RCC 7860 (cell line): ENCODE results near the gene TRIM42.

Experiments
- DNase-seq: peaks from one replicate; pipeline ENCODE4 v3.0.0-alpha.2; 2015; ENCODE audit warnings: low spot score
- FAIRE-seq: peaks from 2 replicates; lab custom pipeline; 2012; peaks lifted over from hg19 to GRCh38; lab: Jason Lieb, UNC

Gene TRIM42

DNA sequence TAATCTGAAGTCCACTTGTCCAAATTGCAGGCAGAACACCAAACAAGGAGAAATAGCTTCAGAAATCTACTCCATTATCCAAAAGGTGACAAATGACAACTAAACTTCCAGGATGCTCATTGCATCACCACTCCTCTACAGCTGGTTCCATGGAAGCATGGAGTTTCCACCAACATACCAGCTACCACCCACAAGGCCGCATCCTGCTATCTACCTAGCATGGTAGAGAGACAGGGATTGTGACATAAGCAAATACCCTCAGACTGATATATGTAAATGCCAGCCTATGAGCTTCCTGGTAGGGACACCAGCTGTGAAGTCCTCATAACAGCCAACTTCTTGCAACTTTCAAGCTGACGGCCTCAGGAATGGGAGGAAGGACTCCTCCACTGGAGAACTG, at the start of gene TRIM42:
TSS of gene TRIM42 (plus strand) at position 301 of the 400 bp plus-strand sequence. CDS start 166 bp downstream, outside the sequence.
- no peak for DNase-seq
- no peak for FAIRE-seq

DNA sequence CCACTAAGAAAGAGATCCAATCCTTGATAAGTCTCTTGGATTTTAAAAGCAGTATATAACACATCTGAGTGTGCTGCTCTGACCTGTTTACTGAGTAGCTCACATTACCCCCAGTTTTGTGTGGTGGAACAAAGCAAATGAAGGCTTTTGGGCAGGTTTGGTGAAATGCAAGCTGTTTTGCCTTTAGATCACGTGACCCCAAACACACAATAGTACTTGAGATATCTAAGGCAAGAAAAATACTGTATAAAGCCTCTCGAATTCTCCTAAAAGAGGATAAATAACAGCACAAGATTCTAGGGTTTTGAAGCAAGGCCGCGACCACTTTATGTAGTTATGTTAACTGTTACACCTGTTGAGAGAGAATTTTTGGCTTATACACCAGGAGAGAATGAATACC, 49.3 kb upstream of the TRIM42 start:
- DNase-seq (no peak), FAIRE-seq (no peak)

DNA sequence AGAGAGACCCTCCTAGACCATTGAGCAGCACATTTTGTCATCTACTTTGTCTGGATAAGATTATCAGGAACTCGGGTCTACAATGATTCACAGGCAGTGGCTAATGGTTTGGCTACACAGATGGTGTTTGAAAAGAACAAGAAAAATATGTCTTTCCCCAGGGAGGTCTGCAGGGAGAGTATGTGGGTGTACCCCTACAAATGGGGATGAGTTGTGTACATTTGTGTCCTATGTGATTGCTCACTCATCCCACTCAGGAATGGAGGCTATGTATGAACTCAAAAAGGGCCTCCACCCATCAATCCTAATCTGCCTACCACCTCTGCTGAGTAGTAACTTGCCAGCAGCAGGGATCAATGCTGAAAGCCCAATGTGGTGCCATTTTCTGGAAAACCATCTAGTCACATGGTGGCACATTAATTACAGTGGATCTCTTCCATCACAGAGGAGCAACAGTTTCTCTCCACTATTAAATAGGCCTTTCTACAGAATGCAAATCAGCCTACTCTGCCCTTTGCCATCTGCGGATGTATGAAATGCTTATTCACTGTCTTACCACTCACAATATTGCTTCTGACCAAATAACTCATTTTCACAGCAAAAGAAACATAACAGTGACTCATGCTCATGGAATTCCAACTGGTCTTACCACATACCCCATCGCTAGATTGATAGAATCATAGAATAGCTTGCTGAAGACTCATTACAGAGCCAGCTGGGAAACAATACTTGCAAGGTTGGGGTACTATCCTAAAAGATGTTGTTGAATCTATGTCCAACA, 48.3 kb upstream of the TRIM42 start:
- FAIRE-seq: peak; percentile 94
- peak; percentile 89 for DNase-seq

DNA sequence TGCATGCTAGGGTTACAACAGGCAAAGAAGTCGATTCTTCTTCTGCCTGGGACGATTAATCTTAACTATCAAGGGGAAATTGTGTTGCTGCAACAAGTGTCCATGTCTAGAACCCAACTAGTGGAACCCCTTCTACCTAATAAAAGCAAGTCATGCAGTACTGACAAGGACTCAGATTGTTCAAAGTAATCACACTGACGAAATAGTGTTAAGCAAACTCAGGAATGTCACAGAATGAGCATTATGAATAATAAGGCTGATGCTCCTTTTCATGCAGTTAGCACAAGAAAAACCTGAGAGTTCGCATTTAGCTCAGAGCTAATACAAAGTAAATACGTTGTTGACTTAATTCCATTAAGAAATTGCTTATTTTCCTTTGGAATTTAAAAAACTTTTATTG, 47.5 kb upstream of the TRIM42 start:
- FAIRE-seq (no peak), DNase-seq (no peak)

DNA sequence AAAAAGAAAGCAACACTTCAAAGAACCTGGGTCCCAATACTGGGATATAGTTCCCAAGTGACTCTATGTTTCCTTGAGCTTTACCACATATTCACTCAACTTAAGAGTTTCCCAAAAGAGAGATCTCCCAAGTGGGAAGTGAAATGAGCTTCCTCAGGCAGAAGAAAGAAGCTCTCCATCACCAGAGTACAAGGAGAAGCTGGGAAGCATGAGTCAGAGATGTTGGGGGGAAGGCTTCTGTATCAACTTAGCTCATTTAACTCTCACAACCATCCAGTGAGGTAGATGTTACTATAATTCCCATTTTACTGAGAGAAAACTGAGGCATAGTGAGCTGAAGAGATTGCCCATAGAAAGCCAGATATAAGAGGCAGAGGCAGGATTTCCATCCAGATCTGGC, 47.0 kb upstream of the TRIM42 start:
- DNase-seq (no peak), FAIRE-seq (no peak)

DNA sequence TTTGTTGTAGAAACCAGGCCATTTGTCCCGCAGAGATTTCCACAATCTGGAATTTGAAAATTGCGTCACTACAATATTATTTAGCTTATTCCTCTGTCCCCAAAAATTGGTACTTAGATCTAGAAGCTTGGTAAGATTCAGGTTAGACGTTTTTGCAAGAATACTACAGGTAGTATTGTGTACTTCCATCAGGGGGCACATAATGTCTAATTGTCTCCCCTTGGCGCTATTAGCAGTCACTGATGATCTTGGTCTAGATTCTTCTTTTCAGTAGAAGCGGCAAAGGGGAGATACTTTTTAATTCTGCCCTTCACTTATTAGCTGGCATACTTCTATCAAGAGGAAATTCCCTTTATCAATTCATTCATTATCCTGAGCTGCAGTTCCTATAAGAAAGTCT, 42.6 kb upstream of the TRIM42 start:
- FAIRE-seq (no peak), DNase-seq (no peak)

DNA sequence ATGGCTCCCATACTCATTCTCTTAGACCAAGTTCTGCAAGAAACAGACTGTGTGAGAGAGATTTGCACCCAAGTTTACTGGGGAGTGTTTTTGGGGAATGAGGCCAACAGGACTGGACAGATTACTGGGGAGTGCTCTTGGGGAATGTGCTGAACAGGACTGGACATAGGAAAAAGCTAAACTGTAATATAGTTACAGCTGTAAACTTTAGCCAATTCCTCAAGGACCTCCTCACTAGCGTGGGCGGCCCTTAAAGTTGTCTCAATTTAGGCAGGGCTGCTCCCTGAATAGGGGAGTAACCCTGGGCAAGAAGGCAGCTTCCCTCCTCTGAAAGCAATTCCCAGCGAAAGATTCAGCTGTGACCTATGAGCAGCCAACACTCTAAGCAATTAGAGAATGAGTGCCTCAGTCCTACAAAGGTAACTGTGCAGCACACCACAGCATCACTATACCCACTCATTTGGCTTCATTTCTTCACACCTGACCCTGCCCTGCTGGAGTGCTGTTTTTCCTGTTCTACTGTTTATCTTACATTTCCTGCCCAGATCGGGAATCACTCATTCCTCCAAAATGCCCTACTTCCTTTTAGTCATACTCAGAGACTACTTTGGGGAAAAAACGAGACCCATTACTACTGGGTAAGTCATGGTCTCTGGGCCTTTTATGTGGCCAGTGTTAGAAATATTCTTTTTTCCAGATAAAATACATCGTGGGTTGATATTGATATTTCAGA, 41.3 kb upstream of the TRIM42 start:
- no peak for DNase-seq
- no peak for FAIRE-seq

DNA sequence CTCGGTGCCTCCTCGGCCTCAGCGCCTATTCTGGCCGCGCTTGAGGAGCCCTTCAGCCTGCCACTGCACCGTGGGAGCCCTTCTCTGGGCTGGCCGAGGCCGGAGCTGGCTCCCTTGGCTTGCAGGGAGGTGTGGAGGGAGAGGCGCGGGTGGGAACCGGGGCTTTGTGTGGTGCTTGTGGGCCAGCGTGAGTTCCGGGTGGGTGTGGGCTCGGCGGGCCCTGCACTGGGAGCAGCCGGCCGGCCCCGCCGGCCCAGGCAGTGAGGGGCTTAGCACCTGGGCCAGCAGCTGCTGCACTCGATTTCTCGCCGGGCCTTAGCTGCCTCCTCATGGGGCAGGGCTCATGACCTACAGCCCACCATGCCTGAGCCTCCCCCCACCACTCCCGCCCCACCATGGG, 26.6 kb upstream of the TRIM42 start:
- FAIRE-seq: no peak
- no peak for DNase-seq

DNA sequence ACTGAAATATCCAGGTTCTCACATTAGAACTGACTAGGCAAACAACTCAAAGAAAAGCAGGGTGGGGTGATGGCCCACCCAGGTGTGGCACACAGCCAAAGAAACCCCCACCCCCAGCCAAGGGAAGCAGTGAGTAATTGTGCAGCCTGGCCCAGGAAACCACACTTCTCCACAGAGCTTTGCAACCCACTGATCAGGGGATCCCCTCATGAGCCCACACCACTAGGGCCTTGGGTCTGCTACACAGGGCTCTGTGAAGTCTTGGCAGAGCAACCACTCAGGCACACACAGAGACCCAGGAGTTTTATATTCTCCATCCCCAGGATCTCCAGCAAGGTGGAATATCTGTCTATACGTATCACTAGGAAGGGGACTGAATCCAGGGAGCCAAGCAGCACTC, 22.2 kb upstream of the TRIM42 start:
- FAIRE-seq: no peak
- no peak for DNase-seq

DNA sequence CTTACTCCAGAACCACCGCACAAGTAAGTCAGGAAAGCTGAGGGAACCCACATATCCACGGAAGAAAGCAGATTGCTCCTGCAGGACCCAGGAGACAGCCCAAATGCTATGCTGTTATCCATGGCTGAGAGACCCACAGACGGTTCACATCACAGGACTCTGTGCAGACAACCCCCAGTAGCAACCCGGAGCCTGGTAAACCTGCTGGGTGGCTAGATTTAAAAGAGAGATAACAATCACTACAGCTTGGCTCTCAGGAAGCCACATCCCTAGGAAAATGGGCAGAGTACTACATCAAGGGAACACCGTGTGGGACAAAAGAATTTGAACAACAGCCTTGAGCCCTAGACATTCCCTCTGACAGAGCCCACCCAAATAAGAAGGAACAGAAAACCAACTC, 13.8 kb upstream of the TRIM42 start:
- FAIRE-seq (no peak), DNase-seq (no peak)

DNA sequence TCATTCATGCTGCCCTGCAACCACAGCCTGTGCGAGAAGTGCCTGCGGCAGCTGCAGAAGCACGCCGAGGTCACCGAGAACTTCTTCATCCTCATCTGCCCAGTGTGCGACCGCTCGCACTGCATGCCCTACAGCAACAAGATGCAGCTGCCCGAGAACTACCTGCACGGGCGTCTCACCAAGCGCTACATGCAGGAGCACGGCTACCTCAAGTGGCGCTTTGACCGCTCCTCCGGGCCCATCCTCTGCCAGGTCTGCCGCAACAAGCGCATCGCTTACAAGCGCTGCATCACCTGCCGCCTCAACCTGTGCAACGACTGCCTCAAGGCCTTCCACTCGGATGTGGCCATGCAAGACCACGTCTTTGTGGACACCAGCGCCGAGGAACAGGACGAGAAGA, 4.7 kb downstream of the TRIM42 start:
- FAIRE-seq (no peak), DNase-seq (no peak)

DNA sequence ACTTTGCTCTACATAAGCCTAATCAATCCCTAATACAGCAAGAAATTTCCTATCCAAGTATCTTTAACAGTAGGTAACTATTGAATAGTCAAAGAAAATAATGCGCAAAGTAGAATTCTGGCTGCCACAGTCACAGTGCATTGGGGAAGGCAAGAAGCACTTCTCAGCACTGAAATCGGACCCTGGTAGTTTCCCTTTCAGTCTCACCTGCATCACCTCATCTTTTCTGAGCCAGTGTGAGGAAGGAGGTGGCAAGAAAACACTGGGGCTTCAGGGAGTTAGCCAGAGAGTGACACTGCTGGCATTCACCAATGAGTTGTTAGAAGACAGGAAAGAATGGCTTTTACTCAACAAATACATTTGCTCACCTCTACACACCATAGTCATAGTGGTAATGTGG, 8.3 kb downstream of the TRIM42 start:
- DNase-seq (no peak), FAIRE-seq (no peak)

DNA sequence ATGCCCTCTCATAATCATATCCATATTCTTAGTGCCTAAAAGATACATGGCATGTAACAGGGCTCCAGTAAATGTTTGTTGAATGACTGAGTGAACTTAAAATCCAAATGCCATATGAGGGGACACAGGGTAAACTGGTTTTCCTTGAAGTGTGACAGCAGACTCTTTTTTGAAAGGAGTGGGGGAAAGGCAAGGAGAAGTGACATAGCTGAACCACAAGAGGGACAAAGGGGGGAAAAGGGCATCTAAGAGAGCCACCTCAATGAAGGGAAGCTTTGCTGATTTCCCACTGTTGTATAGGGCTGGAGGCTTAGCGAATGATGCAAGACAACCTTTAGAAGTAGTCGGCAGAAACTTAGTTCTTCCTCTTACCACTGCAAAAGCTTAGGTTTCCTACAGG, 9.1 kb downstream of the TRIM42 start:
- FAIRE-seq (no peak), DNase-seq (no peak)

DNA sequence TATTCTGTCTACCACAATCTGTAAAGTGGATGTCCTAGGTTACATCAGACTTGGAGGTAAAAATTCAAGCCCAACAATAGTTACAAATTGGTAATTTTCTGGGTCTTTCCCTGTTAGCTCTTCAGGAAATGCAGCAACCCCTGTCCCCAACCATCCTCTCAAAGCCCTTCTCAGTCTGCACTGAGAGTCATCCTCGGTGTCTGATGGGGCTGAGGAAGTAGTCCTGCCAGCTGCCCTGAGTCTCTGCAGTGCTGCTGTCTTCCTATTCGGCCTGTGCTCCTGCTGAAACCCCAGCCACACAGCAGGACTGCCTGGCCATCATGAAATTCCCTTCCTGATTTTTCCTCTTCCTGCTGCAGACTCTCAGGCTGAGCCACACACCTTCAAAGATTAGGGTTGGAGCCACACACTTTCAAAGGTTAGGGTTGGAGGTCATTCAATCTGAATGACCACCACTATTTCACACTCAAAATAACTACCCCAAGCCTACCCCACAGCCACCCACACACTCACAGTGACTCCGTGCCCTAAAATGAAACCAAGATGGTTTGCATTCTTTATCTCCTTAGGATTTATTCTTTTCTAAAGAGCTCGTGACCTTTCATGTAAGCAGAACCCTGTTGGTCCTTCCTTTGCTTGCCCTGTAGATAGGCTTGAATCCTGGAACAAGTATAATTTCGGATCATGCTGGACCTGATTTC, 17.6 kb downstream of the TRIM42 start:
- FAIRE-seq (no peak), DNase-seq (no peak)

DNA sequence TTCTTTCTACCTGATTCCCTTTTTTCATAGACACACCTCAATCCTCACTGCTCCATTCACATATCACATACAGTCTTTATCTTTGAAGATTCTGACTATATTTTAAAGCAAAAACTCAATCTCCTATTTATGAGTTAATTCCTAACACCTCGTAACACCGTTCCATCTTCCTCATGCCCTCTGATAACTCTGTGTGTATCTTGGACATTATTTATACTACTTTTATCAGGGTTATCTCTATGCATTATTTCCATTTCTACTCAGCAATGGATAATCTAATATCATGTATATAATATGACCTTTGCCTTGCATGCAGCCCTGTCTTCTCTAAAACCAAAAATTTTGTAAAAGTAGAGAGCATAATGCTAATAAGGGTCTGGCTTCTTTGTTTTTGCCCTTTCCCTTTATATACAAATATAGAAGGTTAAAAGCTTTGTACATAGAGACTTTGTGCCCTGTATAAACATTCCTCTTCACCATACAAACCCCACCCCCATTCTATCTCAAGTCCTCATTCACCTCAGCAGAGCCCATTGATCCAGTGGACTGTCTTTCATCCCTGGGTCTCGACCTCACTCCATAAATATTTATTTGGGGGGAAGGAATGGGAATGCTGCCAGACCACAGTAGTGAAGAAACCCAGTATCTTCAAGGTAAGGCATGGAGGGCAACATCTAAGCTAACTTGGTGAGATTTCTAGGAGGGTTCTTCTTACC, 21.8 kb downstream of the TRIM42 start:
- no peak for DNase-seq

DNA sequence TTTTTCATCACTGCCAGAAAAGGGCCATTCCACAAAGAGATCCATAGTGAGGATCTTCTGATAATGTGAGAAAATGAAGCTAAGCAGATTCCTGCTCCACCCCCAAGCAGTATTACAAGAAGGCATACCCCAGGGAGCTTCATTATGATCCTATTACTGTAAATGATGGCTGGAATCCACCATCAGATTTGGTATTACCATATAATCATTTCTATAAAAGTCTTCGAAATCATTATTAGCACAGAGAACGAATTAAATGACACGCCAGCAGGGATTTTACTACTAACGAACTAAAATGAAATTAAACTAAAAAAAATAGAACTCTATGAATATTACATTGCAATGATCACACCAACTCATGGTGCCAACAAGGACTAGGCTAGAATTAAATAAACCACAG, 24.4 kb downstream of the TRIM42 start:
- no peak for FAIRE-seq

More for the DNA sequence above, 21.8 kb downstream of the TRIM42 start:
- no peak for FAIRE-seq

DNA sequence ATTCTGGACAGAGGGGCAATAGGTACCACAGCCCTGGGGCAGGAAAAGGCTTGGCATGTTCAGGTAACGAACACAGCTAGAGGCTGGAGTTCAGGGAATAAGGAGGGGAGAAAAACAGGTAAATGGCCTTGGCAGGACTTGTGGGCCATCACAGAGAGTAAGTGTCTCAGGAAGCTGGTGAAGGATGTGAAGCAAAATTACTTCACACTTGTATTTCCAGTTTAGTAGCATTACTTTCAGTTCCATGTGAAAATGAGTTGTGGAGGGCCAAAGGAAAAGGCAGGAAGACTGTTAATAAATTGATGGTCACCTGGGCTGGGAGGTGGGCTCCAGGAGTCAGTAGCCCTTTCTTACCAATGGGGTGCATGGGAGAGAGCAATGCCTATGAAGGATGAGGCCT, 25.6 kb downstream of the TRIM42 start:
- FAIRE-seq: no peak

More for the DNA sequence above, 24.4 kb downstream of the TRIM42 start:
- DNase-seq: no peak

DNA sequence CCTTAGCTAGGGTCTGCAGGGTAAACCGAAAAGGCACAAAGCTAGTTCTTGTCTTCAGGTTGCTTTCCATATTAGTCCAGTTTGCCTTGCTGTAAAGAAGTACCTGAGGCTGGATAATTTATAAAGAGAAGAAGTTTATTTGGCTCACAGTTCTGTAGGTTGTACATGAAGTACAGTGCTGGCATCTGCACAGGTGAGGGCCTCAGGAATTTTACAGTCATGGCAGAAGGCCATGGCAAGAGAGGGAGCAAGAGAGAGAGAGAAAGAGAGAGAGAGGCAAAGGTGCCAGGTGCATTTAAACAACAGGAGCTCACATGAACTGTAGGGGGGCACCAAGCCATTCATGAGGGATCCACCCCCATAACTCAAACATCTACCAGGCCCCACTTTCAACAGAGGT, 26.9 kb downstream of the TRIM42 start:
- no peak for FAIRE-seq
- no peak for DNase-seq

More for the DNA sequence above, 25.6 kb downstream of the TRIM42 start:
- no peak for DNase-seq

DNA sequence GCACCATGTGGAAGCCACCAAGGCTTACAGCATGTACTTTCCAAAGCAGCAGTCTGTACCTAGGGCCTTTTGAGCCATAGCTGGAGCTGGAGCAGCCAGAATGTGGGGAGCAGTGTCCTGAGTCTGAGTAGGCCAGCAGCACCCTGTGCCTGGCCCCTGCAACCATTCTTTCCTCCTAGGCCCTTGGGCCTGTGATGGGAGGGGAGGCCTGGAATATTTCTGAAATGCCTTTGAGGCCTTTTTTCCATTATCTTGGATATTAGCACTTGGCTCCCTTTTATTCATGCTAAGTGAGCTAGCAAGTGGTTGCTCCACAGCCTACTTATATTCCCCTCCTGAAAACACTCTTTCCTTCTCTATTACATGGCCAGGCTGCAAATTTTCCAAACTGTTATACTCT, 28.1 kb downstream of the TRIM42 start:
- no peak for FAIRE-seq
- DNase-seq: no peak

DNA sequence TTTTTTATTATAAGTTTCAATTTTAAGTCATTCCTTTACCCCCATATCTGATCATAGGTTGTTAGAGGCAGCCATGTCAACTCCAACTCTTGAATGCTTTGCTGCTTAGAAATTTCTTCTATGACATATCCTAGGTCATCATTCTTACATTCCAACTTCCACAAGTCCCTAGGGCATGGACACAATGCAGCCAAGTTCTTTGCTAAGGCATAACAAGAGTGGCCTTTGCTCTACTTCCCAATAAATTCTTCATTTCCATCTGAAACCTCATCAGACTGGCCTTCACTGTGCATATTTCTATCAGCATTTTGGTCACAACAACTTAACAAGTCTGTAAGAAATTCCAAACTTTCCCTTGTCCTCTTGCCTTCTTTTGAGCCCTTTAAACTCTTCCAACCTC, 28.5 kb downstream of the TRIM42 start:
- DNase-seq (no peak), FAIRE-seq (no peak)

DNA sequence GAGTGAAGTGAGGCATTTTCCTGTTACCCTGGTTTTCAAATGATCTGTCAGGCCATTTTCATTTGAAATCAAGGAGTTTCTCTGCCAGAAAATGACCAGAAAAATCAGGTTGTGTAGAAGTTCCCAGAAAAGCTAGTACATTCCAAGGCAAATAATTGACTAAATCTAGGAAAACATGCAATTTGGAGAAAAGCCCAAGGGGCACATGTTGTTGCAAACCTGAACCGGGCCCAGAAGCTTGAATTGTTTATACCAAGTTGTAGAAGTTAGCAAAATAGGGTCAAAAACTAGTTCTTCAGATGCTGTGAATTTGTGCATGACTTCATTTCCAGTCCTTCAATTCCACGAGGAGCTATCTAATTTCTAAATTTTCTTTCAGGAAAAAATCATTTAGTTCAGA, 31.0 kb downstream of the TRIM42 start:
- FAIRE-seq: no peak
- no peak for DNase-seq
